Measurements from ENCODE around the gene SEC14L6. TPM values are rescaled to one million over a fixed set of nuclear protein-coding genes. Genes with fewer than 3 reads are reported as not detected.

SEC14L6 gene
- total RNA-seq, 1 experiment from 2014 or later, result not detected

- DNase-seq (ENCODE audit: low spot score), result no peak
- in situ Hi-C loops (cut with HindIII; ENCODE audit: low sequenced_read_pairs), result no loop called here
These were observed 38.3 kb downstream of the SEC14L6 start for GRCh38 chr22:30508216-30508615.

- DNase-seq (ENCODE audit: low spot score), result no peak
- in situ Hi-C loops (cut with HindIII; ENCODE audit: low sequenced_read_pairs), result no loop called here
These were observed 38.9 kb downstream of the SEC14L6 start for GRCh38 chr22:30507670-30508069.

GRCh38 chr22:30506507-30506968 is 40.0 kb downstream of the SEC14L6 start:
- DNase-seq (ENCODE audit: low spot score), result no peak
- in situ Hi-C loops (cut with HindIII; ENCODE audit: low sequenced_read_pairs), result no loop called here

- in situ Hi-C loops (cut with HindIII; ENCODE audit: low sequenced_read_pairs), result no loop called here
- DNase-seq (ENCODE audit: low spot score), result no peak
These were observed 43.0 kb downstream of the SEC14L6 start for GRCh38 chr22:30503551-30503950.

GRCh38 chr22:30502911-30503310 is 43.6 kb downstream of the SEC14L6 start:
- in situ Hi-C loops (cut with HindIII; ENCODE audit: low sequenced_read_pairs), result no loop called here

GRCh38 chr22:30502153-30502552 is 44.4 kb downstream of the SEC14L6 start:
- no peak for DNase-seq (ENCODE audit: low spot score)
- in situ Hi-C loops (cut with HindIII; ENCODE audit: low sequenced_read_pairs), result no loop called here

More at GRCh38 chr22:30502911-30503310, 43.6 kb downstream of the SEC14L6 start:
- no peak for DNase-seq (ENCODE audit: low spot score)

GRCh38 chr22:30500628-30501027 is 45.9 kb downstream of the SEC14L6 start:
- DNase-seq (ENCODE audit: low spot score), result no peak
- in situ Hi-C loops (cut with HindIII; ENCODE audit: low sequenced_read_pairs), result no loop called here

- in situ Hi-C loops (cut with HindIII; ENCODE audit: low sequenced_read_pairs), result no loop called here
- DNase-seq (ENCODE audit: low spot score), result no peak
These were observed 48.9 kb downstream of the SEC14L6 start for GRCh38 chr22:30497466-30498150.

- in situ Hi-C loops (cut with HindIII; ENCODE audit: low sequenced_read_pairs), result no loop called here
- DNase-seq (ENCODE audit: low spot score), result no peak
These were observed 51.3 kb downstream of the SEC14L6 start for GRCh38 chr22:30495041-30495784.

GRCh38 chr22:30492144-30492543 is 54.4 kb downstream of the SEC14L6 start:
- in situ Hi-C loops (cut with HindIII; ENCODE audit: low sequenced_read_pairs), result no loop called here
- no peak for DNase-seq (ENCODE audit: low spot score)

- in situ Hi-C loops (cut with HindIII; ENCODE audit: low sequenced_read_pairs), result no loop called here
- no peak for DNase-seq (ENCODE audit: low spot score)
These were observed 55.2 kb downstream of the SEC14L6 start for GRCh38 chr22:30491381-30491780.

- in situ Hi-C loops (cut with HindIII; ENCODE audit: low sequenced_read_pairs), result no loop called here
- no peak for DNase-seq (ENCODE audit: low spot score)
These were observed 56.1 kb downstream of the SEC14L6 start for GRCh38 chr22:30490399-30490798.

- DNase-seq (ENCODE audit: low spot score), result no peak
- in situ Hi-C loops (cut with HindIII; ENCODE audit: low sequenced_read_pairs), result no loop called here
These were observed 58.4 kb downstream of the SEC14L6 start for GRCh38 chr22:30488121-30488520.

GRCh38 chr22:30486661-30487115 is 59.9 kb downstream of the SEC14L6 start:
- in situ Hi-C loops (cut with HindIII; ENCODE audit: low sequenced_read_pairs), result no loop called here
- no peak for DNase-seq (ENCODE audit: low spot score)

GRCh38 chr22:30486118-30486517 is 60.4 kb downstream of the SEC14L6 start:
- in situ Hi-C loops (cut with HindIII; ENCODE audit: low sequenced_read_pairs), result no loop called here
- no peak for DNase-seq (ENCODE audit: low spot score)

GRCh38 chr22:30485362-30485988 is 61.1 kb downstream of the SEC14L6 start:
- DNase-seq (ENCODE audit: low spot score), result peak; percentile 43
- in situ Hi-C loops (cut with HindIII; ENCODE audit: low sequenced_read_pairs), result no loop called here

GRCh38 chr22:30483169-30483568 is 63.4 kb downstream of the SEC14L6 start:
- DNase-seq (ENCODE audit: low spot score), result no peak
- in situ Hi-C loops (cut with HindIII; ENCODE audit: low sequenced_read_pairs), result no loop called here

- in situ Hi-C loops (cut with HindIII; ENCODE audit: low sequenced_read_pairs), result no loop called here
- no peak for DNase-seq (ENCODE audit: low spot score)
These were observed 64.8 kb downstream of the SEC14L6 start for GRCh38 chr22:30481711-30482110.

GRCh38 chr22:30479981-30480380 is 66.6 kb downstream of the SEC14L6 start:
- no peak for DNase-seq (ENCODE audit: low spot score)
- in situ Hi-C loops (cut with HindIII; ENCODE audit: low sequenced_read_pairs), result no loop called here

Data from G401 (cell line).